ENCODE measurements around the gene SHCBP1L. TPM values are rescaled to one million over a fixed set of nuclear protein-coding genes. Genes with fewer than 3 reads are reported as not detected.

SHCBP1L gene
- total RNA-seq, 1 donor from 2014 or later = not detected

- DNase-seq = no peak
- no peaks in the 10 kb centered on the region for H3K27me3 Mint-ChIP-seq (ENCODE audit: unreplicated experiment)
- no peaks in the 10 kb centered on the region for H3K9me3 Mint-ChIP-seq (ENCODE audit: unreplicated experiment)
- TF ChIP-seq CTCF (IDR thresholded peaks at IDR 0.05; ENCODE audit: partially characterized antibody, unreplicated experiment) = no peak
- H3K36me3 Mint-ChIP-seq (ENCODE audit: unreplicated experiment) = no peaks in the 10 kb centered on the region
- no peak overlapping the region for H3K27ac Mint-ChIP-seq (ENCODE audit: unreplicated experiment)
- H3K4me3 Mint-ChIP-seq (ENCODE audit: unreplicated experiment) = no peak overlapping the region
- no peaks in the 10 kb centered on the region for H3K4me1 Mint-ChIP-seq (ENCODE audit: low read depth, unreplicated experiment)
Observed at GRCh38 chr1:182995894-182996293, 42.9 kb upstream of the SHCBP1L start.

- Mint-ChIP-seq H3K27ac (ENCODE audit: unreplicated experiment) (no peak overlapping the region), H3K36me3 (ENCODE audit: unreplicated experiment) (no peaks in the 10 kb centered on the region), H3K27me3 (ENCODE audit: unreplicated experiment) (no peaks in the 10 kb centered on the region), H3K4me1 (ENCODE audit: low read depth, unreplicated experiment) (no peaks in the 10 kb centered on the region), H3K4me3 (ENCODE audit: unreplicated experiment) (no peak overlapping the region), H3K9me3 (ENCODE audit: unreplicated experiment) (no peaks in the 10 kb centered on the region)
- no peak for TF ChIP-seq CTCF (IDR thresholded peaks at IDR 0.05; ENCODE audit: partially characterized antibody, unreplicated experiment)
- no peak for DNase-seq
Observed at GRCh38 chr1:182993746-182994145, 40.8 kb upstream of the SHCBP1L start.

GRCh38 chr1:182990413-182991144 is 37.6 kb upstream of the SHCBP1L start:
- TF ChIP-seq CTCF (IDR thresholded peaks at IDR 0.05; ENCODE audit: partially characterized antibody, unreplicated experiment) = no peak
- Mint-ChIP-seq H3K4me3 (ENCODE audit: unreplicated experiment) (no peak overlapping the region), H3K9me3 (ENCODE audit: unreplicated experiment) (no peaks in the 10 kb centered on the region), H3K27me3 (ENCODE audit: unreplicated experiment) (peaks cover 2% of the 10 kb centered on the region), H3K36me3 (ENCODE audit: unreplicated experiment) (no peaks in the 10 kb centered on the region), H3K4me1 (ENCODE audit: low read depth, unreplicated experiment) (no peaks in the 10 kb centered on the region), H3K27ac (ENCODE audit: unreplicated experiment) (no peak overlapping the region)
- DNase-seq = no peak

GRCh38 chr1:182985876-182986275 is 32.9 kb upstream of the SHCBP1L start:
- Mint-ChIP-seq H3K27ac (ENCODE audit: unreplicated experiment) (no peak overlapping the region), H3K36me3 (ENCODE audit: unreplicated experiment) (no peaks in the 10 kb centered on the region), H3K27me3 (ENCODE audit: unreplicated experiment) (peaks cover 2% of the 10 kb centered on the region), H3K4me1 (ENCODE audit: low read depth, unreplicated experiment) (no peaks in the 10 kb centered on the region), H3K9me3 (ENCODE audit: unreplicated experiment) (no peaks in the 10 kb centered on the region), H3K4me3 (ENCODE audit: unreplicated experiment) (no peak overlapping the region)
- TF ChIP-seq CTCF (IDR thresholded peaks at IDR 0.05; ENCODE audit: partially characterized antibody, unreplicated experiment) = no peak
- no peak for DNase-seq

- TF ChIP-seq CTCF (IDR thresholded peaks at IDR 0.05; ENCODE audit: partially characterized antibody, unreplicated experiment) = no peak
- H3K4me3 Mint-ChIP-seq (ENCODE audit: unreplicated experiment) = no peak overlapping the region
- H3K9me3 Mint-ChIP-seq (ENCODE audit: unreplicated experiment) = no peaks in the 10 kb centered on the region
- peaks cover 2% of the 10 kb centered on the region for H3K27me3 Mint-ChIP-seq (ENCODE audit: unreplicated experiment)
- no peaks in the 10 kb centered on the region for H3K4me1 Mint-ChIP-seq (ENCODE audit: low read depth, unreplicated experiment)
- DNase-seq = no peak
- no peaks in the 10 kb centered on the region for H3K36me3 Mint-ChIP-seq (ENCODE audit: unreplicated experiment)
- H3K27ac Mint-ChIP-seq (ENCODE audit: unreplicated experiment) = no peak overlapping the region
Observed at GRCh38 chr1:182984621-182985020, 31.7 kb upstream of the SHCBP1L start.
